Astrocyte of the cerebellum (primary cell): Measurements from ENCODE around the gene CYP27C1.
"Not testable (repeated sequence)": the region's sequence is repeated elsewhere in the genome, so short reads cannot be mapped to it uniquely, and the experiment has no call there.

Experiments used
- DNase-seq: peaks from one replicate; pipeline ENCODE4 v3.0.0-alpha.2; 2011; ENCODE audit warnings: low read depth
- H3K4me3 ChIP-seq: 2 replicates; pipeline ENCODE4 v1.5.1; 2011; ENCODE audit warnings: mild to moderate bottlenecking, low read depth, low read length, moderate library complexity
- in situ Hi-C: cut with HindIII; loops from 2 replicates; pipeline ENCODE4 v1.10.0; 2017; ENCODE audit warnings: low sequenced_read_pairs
- TF ChIP-seq, protein P1 (sequence below): IDR thresholded peaks from 2 replicates; pipeline ENCODE4 v1.5.1; 2012; ENCODE audit warnings: low read length, low read depth, moderate library complexity, mild to moderate bottlenecking; ENCODE audit errors: missing control alignments

The CYP27C1 gene

DNA sequence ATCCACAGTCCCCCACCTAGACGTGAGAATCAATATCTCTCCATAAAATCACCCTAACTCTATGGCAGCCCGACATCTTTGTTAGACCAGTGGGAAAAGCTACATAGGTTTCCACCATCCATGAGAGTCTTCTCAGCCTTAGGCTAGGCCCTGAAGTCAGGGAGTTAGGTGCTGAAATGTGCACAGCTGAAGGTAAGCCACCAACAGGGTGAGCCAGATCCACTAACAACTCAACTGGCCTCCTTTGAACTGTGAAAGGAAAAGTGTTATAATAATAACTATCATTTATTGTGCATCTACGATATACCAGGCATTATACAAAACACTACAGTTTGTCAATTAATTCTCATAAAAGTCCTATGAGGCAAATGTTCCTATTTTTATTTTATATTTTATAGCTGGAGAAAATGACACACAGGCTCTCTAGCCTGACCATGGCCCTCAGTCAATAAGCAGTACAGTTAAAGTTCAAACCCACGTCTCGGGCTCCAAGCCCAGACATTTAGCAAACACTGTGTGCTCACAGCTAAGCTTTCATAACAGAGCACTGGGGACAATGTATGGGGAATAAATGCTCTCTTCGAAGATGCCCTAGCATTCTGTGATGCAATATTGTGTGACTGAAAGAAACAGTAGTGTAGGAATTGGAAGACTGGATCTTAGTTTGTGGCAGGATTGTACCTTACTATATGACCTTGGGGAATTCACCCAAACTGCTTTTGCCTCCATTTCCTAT is 11.2 kb upstream of the CYP27C1 start:
- no peak for DNase-seq
- in situ Hi-C loops: no loop called here
- no peak overlapping the region for H3K4me3 ChIP-seq
- TF ChIP-seq, protein P1, sequence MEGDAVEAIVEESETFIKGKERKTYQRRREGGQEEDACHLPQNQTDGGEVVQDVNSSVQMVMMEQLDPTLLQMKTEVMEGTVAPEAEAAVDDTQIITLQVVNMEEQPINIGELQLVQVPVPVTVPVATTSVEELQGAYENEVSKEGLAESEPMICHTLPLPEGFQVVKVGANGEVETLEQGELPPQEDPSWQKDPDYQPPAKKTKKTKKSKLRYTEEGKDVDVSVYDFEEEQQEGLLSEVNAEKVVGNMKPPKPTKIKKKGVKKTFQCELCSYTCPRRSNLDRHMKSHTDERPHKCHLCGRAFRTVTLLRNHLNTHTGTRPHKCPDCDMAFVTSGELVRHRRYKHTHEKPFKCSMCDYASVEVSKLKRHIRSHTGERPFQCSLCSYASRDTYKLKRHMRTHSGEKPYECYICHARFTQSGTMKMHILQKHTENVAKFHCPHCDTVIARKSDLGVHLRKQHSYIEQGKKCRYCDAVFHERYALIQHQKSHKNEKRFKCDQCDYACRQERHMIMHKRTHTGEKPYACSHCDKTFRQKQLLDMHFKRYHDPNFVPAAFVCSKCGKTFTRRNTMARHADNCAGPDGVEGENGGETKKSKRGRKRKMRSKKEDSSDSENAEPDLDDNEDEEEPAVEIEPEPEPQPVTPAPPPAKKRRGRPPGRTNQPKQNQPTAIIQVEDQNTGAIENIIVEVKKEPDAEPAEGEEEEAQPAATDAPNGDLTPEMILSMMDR: no peak

DNA sequence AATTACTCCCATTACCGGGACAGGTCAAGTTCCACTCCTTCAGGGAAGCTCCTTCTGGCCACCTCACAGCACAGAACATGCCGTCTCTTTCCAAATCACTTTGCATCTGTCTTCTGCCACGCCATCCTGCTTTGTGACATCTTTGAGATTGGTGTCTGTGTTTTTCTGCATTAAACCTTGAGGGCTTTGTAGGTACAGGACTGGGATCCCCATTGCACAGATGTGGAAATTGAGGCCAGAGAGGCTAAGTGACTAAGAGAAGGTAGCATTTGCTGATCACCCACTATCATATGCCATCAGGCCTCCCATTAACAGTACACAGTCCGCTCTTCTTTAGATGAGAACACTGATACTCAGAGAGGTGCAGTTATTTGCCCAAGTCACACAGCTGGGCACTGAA is 9.5 kb upstream of the CYP27C1 start:
- no peak overlapping the region for H3K4me3 ChIP-seq
- TF ChIP-seq, protein P1: no peak
- in situ Hi-C loops: no loop called here
- no peak for DNase-seq

DNA sequence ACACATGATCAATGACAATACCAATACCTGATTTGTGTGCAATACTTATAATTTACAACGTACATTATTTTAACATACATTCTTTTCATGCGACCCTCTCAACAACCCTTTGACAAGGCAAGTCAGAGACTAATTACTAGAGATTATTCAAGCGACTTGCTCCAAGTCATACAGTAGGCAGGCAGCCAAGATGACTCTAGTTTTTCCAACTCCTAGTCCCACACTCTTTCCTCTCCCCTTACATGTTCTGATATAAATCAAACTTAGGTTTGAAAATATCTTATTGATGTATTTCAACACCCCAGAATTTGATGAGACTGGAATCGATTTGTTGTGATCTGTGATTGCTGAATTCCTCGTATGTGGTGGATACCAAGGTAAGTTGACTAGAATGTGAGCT is 8.0 kb upstream of the CYP27C1 start:
- DNase-seq: no peak
- H3K4me3 ChIP-seq: no peak overlapping the region
- in situ Hi-C loops: no loop called here
- TF ChIP-seq, protein P1: no peak

DNA sequence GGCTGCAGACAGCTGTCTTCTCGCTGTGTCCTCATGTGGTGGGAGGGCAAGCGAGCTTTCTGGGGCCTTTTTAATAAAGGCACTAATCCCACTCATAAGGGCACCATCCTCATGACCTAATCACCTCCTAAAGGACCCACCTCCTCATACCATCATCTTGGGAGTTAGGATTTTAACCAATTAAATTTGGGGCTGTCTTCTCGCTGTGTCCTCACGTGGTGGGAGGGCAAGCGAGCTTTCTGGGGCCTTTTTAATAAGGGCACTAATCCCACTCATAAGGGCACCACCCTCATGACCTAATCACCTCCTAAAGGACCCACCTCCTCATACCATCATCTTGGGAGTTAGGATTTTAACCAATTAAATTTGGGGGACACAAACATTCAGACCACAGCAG is 7.2 kb upstream of the CYP27C1 start:
- in situ Hi-C loops, DNase-seq, H3K4me3 ChIP-seq: not testable (repeated sequence)

DNA sequence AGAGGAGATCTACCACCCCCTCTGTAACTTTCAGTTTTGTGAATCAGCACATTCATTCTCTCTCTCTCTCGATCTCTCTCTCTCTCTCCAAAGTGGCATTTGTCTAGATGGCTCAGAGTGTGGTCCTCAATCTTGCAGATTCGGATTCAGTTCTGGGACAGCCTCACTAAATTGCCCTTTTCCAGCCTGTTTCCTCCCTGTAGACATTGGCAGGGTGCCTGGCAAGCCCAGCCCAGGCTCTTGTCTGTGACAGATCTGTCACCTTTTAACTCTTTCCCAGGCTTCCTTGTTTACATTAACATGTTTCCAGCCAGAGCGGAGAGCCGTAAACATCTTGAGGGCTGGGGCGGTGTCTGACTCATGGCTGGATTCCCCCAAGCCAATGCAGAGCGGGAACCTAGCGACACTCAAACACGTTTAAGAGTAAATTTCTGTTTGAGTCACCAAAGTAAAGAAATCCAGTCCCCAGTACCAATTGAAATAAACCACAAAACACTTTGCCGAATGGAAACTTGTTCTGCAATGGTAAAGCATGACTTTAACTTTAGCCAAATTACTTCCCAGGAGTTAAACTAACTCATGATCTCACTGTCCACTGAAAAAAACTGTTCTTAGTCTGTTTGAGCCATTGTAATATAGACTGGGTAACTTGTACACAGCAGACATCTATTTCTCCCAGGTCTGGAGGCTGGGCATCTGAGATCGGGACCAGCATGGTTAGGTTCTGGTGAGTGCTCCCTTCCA is 6.6 kb upstream of the CYP27C1 start:
- TF ChIP-seq, protein P1: no peak
- peak; percentile 62 for DNase-seq

DNA sequence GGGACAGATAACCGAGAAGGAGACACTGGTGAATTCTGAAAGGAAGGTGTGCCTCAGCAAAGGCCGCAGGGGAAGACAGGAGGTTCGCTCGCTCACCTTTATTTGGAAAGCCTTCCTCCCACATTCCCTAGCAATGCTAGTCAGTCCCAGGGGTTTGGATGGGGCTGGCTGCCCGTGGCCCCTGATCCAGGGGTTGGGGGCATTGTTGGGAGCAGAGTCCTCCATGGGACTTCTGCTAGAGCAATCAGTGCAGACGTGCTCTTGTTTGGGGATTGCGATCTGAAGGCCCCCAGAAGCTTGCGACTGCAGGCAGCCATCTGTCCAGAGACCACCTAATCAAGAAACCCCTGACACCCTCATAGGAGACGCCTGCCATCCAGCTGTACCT is 6.0 kb upstream of the CYP27C1 start:
- TF ChIP-seq, protein P1: no peak
- H3K4me3 ChIP-seq: no peak overlapping the region
- in situ Hi-C loops: no loop called here
- DNase-seq: no peak

More for the DNA sequence above, 6.6 kb upstream of the CYP27C1 start:
- in situ Hi-C loops: no loop called here
- H3K4me3 ChIP-seq: no peak overlapping the region
